Hepatic stellate cell (primary cell): ENCODE data around the gene SEMA3F.

Source experiments
- DNase-seq: peaks from one replicate; pipeline ENCODE4 v3.0.0; 2011; ENCODE audit warnings: low spot score

The SEMA3F gene

GRCh38 chr3:50235716-50236483 is 80.8 kb downstream of the SEMA3F start, which contains the start of gene GNAI2:
Gene GNAI2 (plus strand): TSS chr3:50236204. CDS start chr3:50236336, 132 bp downstream.
- DNase-seq, result peak; percentile 99

- DNase-seq, result no peak
Measured at GRCh38 chr3:50236484-50237132, 81.5 kb downstream of the SEMA3F start.

GRCh38 chr3:50237133-50237651 is 82.1 kb downstream of the SEMA3F start:
- peak; percentile 64 for DNase-seq

- peak; percentile 94 for DNase-seq
Measured at GRCh38 chr3:50237754-50238548, 82.8 kb downstream of the SEMA3F start.

- no peak for DNase-seq
Measured at GRCh38 chr3:50238549-50239026, 83.5 kb downstream of the SEMA3F start.
